C4-2B (cell line): ENCODE measurements around the gene TPRA1.

Experiments used
- CTCF ChIP-seq: fragments of 450-650 bp; conservative IDR thresholded peaks from 2 replicates; pipeline ENCODE4 v1.5.1; 2017; ENCODE audit warnings: mild to moderate bottlenecking
- ZFX ChIP-seq: fragments of 450-650 bp; IDR thresholded peaks from 2 replicates; pipeline ENCODE4 v1.6.1; 2017

GRCh38 chr3:127618891-127619290 is 28.4 kb upstream of the TPRA1 start:
- TF ChIP-seq CTCF (no peak), ZFX (no peak)
